CD4-positive, alpha-beta T cell (primary cell): Measurements from ENCODE around the gene GNG14. TPM values are rescaled to one million over a fixed set of nuclear protein-coding genes. Genes with fewer than 3 reads are reported as not detected.

Experiments
- ATAC-seq: fragments of 200-7000 bp; cut with Tn5 transposase; one replicate; pipeline ENCODE4 v1.10.0; 2022; ENCODE audit warnings: mild to moderate bottlenecking; ENCODE audit not compliant: poor library complexity
- CTCF ChIA-PET: fragments of 350-600 bp; sonication (Branson Sonifier 250); formaldehyde crosslinking; loops from one replicate; lab custom pipeline; 2021; ENCODE audit warnings: antibody characterized with exemption, inconsistent platforms; lab: Charles Lee
- POLR2A ChIA-PET: fragments of 350-600 bp; sonication (Branson Sonifier 250); formaldehyde crosslinking; loops from one replicate; lab custom pipeline; 2021; ENCODE audit warnings: antibody characterized with exemption, inconsistent platforms; lab: Charles Lee
- DNase-seq, 14 experiments: peaks; one replicate each; pipeline ENCODE4 v3.0.0-alpha.2; 2013 to 2020; ENCODE audit warnings: mixed read lengths in 2 of 14
- H3K27ac ChIP-seq, 2 donors: one replicate each; pipeline versions ENCODE4 v1.5.1 to v1.7.0; 2013; ENCODE audit warnings: low read length in 2 of 2, low read depth in 1 of 2, mild to moderate bottlenecking in 1 of 2
- H3K27me3 ChIP-seq, 2 experiments: 1 replicate in 1 of 2; 2 replicates in 1 of 2; pipeline versions ENCODE4 v1.6.1 to v1.7.0; 2013; ENCODE audit warnings: low read length in 2 of 2, control low read depth in 1 of 2, mild to moderate bottlenecking in 1 of 2, moderate library complexity in 1 of 2; ENCODE audit not compliant: insufficient read depth in 2 of 2, control insufficient read depth in 1 of 2
- H3K36me3 ChIP-seq: one replicate; pipeline ENCODE4 v1.6.1; 2013; ENCODE audit warnings: low read length, control low read depth; ENCODE audit not compliant: insufficient read depth
- H3K4me1 ChIP-seq: one replicate; pipeline ENCODE4 v1.6.1; 2013; ENCODE audit warnings: low read length, control low read depth; ENCODE audit not compliant: insufficient read depth
- H3K4me3 ChIP-seq: one replicate; pipeline ENCODE4 v1.5.1; 2013; ENCODE audit warnings: mild to moderate bottlenecking, low read length, moderate library complexity
- H3K9me3 ChIP-seq, 2 experiments: 1 replicate in 1 of 2; 2 replicates in 1 of 2; pipeline versions ENCODE4 v1.6.1 to v1.7.0; 2013; ENCODE audit warnings: low read length in 2 of 2, mild to moderate bottlenecking in 2 of 2, control low read depth in 1 of 2, moderate library complexity in 1 of 2; ENCODE audit not compliant: control insufficient read depth in 1 of 2, insufficient read depth in 1 of 2
- H3K27ac Mint-ChIP-seq: one replicate; pipeline ENCODE4 v1.8.0; 2020; ENCODE audit warnings: mixed read lengths
- H3K27me3 Mint-ChIP-seq: one replicate; pipeline ENCODE4 v1.8.0; 2021; ENCODE audit warnings: mixed read lengths
- H3K36me3 Mint-ChIP-seq: one replicate; pipeline ENCODE4 v1.8.0; 2021; ENCODE audit warnings: low read depth, mixed read lengths
- H3K4me1 Mint-ChIP-seq: one replicate; pipeline ENCODE4 v1.8.0; 2021; ENCODE audit warnings: low read depth, mixed read lengths
- H3K4me3 Mint-ChIP-seq: one replicate; pipeline ENCODE4 v1.8.0; 2020; ENCODE audit warnings: mild to moderate bottlenecking, mixed read lengths
- H3K9me3 Mint-ChIP-seq: one replicate; pipeline ENCODE4 v1.8.0; 2020; ENCODE audit warnings: mixed read lengths
- CTCF ChIP-seq: fragments of 200-600 bp; IDR thresholded peaks from one replicate; pipeline ENCODE4 v1.8.0; 2022; ENCODE audit warnings: antibody characterized with exemption, mild to moderate bottlenecking
- intact Hi-C, 2 experiments: fragments of 100-400 bp; cut with DNase I in 1 of 2; cut with micrococcal nuclease in 1 of 2; formaldehyde crosslinking; loops; one replicate each; pipeline versions ENCODE4 v1.15.1 to v1.9.0; 2023 to 2025; cut with DNase I, micrococcal nuclease
- total RNA-seq, 174 experiments: library from RNA in 2 of 174; stranded (reverse) in 2 of 174; gene quantifications; one replicate each; pipeline ENCODE4 v1.2.3 and lab custom pipeline; 2021 to 2026

The GNG14 gene
- total RNA-seq, 2 experiments from 2014 or later, result not detected

GRCh38 chr19:12664406-12665280, 23.2 kb upstream of the GNG14 start:
- ATAC-seq (no peak), DNase-seq (peak in 1 of 14 experiments; percentile 42)
- peak overlapping the region; percentile 92 for H3K4me3 Mint-ChIP-seq
- H3K4me1 Mint-ChIP-seq, result peaks cover 47% of the 10 kb centered on the region
- CTCF ChIA-PET, result no interaction called here
- peaks cover 64% of the 10 kb centered on the region for H3K36me3 Mint-ChIP-seq
- H3K9me3 Mint-ChIP-seq, result no peaks in the 10 kb centered on the region
- TF ChIP-seq CTCF, result no peak
- H3K9me3 ChIP-seq, result no peaks in the 10 kb centered on the region
- intact Hi-C loops, result loop anchor here (5.0 kb wide), 4 partner anchors 32 to 742 kb away; partner anchors contain the start of gene JUNB (in 1 of the 2)
- peak overlapping the region; percentile 98 for H3K27ac Mint-ChIP-seq
- H3K4me3 ChIP-seq, result peak overlapping the region; percentile 94
- POLR2A ChIA-PET, result interaction anchor here (0.5 to 2.9 kb wide), 5 partner anchors 14 to 54 kb away, joined by 3 to 13 read pairs (median 10); partner anchors contain the start of genes DHPS, ZNF490 and ZNF791
- peaks cover 53% of the 10 kb centered on the region for H3K4me1 ChIP-seq
- H3K27ac ChIP-seq, result peak overlapping the region; percentile 39 to 44
- H3K27me3 Mint-ChIP-seq, result no peaks in the 10 kb centered on the region
- H3K36me3 ChIP-seq, result peaks cover 46% of the 10 kb centered on the region
- H3K27me3 ChIP-seq, result no peaks in the 10 kb centered on the region

GRCh38 chr19:12665281-12665573, 22.6 kb upstream of the GNG14 start:
- peaks cover 46% of the 10 kb centered on the region for H3K36me3 ChIP-seq

More at GRCh38 chr19:12665281-12665573, 22.6 kb upstream of the GNG14 start:
- DNase-seq, result peak; percentile 35 to 83 (median 58)
- Histone ChIP-seq H3K4me1 (peaks cover 58% of the 10 kb centered on the region), H3K4me3 (peak overlapping the region; percentile 94), H3K9me3 (no peaks in the 10 kb centered on the region), H3K27me3 (no peaks in the 10 kb centered on the region), H3K27ac (peak overlapping the region; percentile 39 to 85)
- Mint-ChIP-seq H3K27me3 (no peaks in the 10 kb centered on the region), H3K4me3 (peak overlapping the region; percentile 92), H3K4me1 (peaks cover 48% of the 10 kb centered on the region), H3K9me3 (no peaks in the 10 kb centered on the region), H3K36me3 (peaks cover 60% of the 10 kb centered on the region), H3K27ac (peak overlapping the region; percentile 98)
- intact Hi-C loops, result loop anchor here (5.0 kb wide), 4 partner anchors 33 to 743 kb away; partner anchors contain the start of gene JUNB (in 1 of the 2)
- TF ChIP-seq CTCF, result no peak
- POLR2A ChIA-PET, result interaction anchor here (0.7 to 2.9 kb wide), 4 partner anchors 16 to 54 kb away, joined by 4 to 13 read pairs (median 12); partner anchors contain the start of genes DHPS, ZNF490 and ZNF791
- CTCF ChIA-PET, result interaction anchor here (1.7 kb wide), 1 partner anchor 25 kb away, joined by 14 read pairs; no protein-coding TSS in a partner anchor
- ATAC-seq, result peak; percentile 47
